KG1 (cell line): ENCODE data around the gene ARMC7.
"Not testable (repeated sequence)": the region's sequence is repeated elsewhere in the genome, so short reads cannot be mapped to it uniquely, and the experiment has no call there.

Experiments used
- DNase-seq: peaks from one replicate; lab custom pipeline; 2025; lab: John Stamatoyannopoulos, UW

The ARMC7 gene

GRCh38 chr17:75154195-75155106 is 44.7 kb downstream of the ARMC7 start, which contains the start of gene JPT1:
JPT1 (minus strand) TSS chr17:75154512; CDS start chr17:75154397, 115 bp downstream.
- DNase-seq: peak; percentile 98

- DNase-seq: no peak
Measured at GRCh38 chr17:75155191-75155601, 45.4 kb downstream of the ARMC7 start.

GRCh38 chr17:75158480-75158879 is 48.7 kb downstream of the ARMC7 start:
- DNase-seq: not testable (repeated sequence)

GRCh38 chr17:75159196-75160031 is 49.6 kb downstream of the ARMC7 start:
- no peak for DNase-seq

GRCh38 chr17:75160211-75160610 is 50.4 kb downstream of the ARMC7 start:
- DNase-seq: no peak

- DNase-seq: no peak
Measured at GRCh38 chr17:75163074-75163473, 53.3 kb downstream of the ARMC7 start.

GRCh38 chr17:75164606-75165005 is 54.8 kb downstream of the ARMC7 start:
- not testable (repeated sequence) for DNase-seq

- no peak for DNase-seq
Measured at GRCh38 chr17:75168998-75169397, 59.2 kb downstream of the ARMC7 start.

- no peak for DNase-seq
Measured at GRCh38 chr17:75173526-75173925, 63.8 kb downstream of the ARMC7 start.

- no peak for DNase-seq
Measured at GRCh38 chr17:75174996-75175395, 65.2 kb downstream of the ARMC7 start.

GRCh38 chr17:75176625-75177024 is 66.9 kb downstream of the ARMC7 start:
- no peak for DNase-seq

- no peak for DNase-seq
Measured at GRCh38 chr17:75178453-75178852, 68.7 kb downstream of the ARMC7 start.
